Stimulated activated CD8-positive, alpha-beta memory T cell treated with anti-CD3 and anti-CD28 coated beads, Interleukin-2, amount 100 ng/mL, for 48 hours (primary cell): ENCODE measurements around the gene FZD8.

Source experiments
- DNase-seq, 2 donors: peaks; one replicate each; pipeline ENCODE4 v3.0.0-alpha.2; 2020; ENCODE audit warnings: low read depth in 2 of 2

Gene FZD8

DNA sequence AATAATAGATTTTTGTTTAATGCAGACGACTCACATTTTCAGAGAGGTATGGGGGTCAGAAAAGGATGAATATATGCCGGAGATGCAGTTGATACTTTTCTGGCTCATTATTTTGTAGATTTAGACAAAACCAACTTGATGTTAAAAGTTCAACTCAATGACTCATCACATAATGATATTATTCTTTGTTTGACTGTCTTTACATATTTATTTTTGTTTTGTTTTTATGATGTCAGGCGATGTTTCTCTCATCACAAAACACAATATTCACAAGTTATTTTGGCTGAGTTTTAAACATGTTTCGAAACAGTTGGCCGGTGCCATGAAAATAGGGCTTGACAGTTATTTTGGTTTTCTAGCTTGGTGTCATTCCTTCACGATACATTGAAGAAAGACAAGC, 35.7 kb downstream of the FZD8 start:
- no peak for DNase-seq

GRCh38 chr10:35605191-35605590, 36.9 kb downstream of the FZD8 start, which contains the start of gene GJD4:
Gene GJD4, plus strand, starts transcription at chr10:35605341. Its CDS starts 227 bp downstream, at chr10:35605568.
- no peak for DNase-seq

- DNase-seq, result no peak
Measured at GRCh38 chr10:35600193-35600592, 41.9 kb downstream of the FZD8 start.

- DNase-seq, result no peak
Measured at GRCh38 chr10:35598379-35598778, 43.7 kb downstream of the FZD8 start.

DNA sequence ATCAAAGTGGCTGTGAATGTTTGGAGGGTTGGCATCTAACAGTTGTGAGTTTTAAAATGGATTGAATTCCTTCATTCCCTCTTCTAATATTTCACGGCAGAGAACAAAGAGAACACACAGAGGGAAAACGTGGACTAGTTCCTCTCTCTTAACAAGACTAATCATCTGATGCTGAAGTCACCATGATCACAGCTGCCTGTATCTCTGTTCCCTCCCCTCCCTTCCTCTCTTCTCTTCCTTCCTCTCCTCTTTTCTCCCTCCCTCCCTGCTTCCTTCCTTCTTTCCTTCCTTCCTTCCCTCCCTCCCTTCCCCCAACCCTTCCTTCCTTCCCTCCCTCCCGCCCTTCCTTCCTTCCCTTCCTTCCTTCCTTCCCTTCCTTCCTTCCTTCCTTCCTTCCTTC, 47.0 kb downstream of the FZD8 start:
- DNase-seq, result no peak

DNA sequence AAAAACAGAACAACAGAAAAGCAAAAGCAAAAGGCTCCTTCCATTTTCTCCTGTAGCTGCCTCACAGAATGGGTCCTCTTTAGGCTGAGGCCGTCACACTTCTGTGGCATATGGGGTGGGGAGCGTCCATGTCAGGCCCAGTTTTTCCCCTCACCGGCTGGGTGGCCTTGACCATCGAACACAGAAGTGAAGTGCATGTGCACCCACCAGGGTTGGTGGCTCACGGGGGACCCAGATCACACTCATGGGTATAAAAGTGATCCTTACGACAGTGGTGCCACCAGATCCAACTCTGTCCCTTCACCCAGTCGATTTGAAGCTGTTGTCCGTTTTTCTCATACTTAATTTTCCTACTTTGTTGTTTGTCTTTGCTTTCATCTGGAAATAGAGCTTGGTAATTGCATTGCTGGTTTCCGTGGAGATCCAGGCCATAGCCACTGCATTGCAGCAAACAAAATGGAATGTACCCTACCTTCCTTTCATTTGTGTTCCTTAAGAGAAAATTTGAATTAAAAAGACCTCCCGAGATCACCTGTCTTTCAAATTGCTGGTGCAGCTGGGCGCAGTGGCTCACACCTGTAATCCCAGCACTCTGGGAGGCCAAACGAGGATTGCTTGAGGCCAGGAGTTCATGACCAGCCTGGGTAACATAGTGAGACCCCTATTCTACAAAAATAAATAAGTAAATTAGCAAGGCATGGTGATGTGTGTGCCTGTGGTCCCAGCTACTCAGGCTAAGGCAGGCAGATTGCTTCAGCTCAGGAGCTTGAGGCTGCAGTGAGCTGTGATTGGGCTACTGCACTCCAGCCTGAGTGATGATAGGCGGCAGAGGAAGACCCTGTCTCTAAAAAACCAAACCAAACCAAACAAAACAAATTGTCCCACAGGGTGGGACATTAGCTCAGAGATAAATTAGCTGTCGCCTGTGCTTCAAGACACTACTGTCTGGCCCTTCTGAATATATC, 47.7 kb downstream of the FZD8 start:
- DNase-seq, result no peak

DNA sequence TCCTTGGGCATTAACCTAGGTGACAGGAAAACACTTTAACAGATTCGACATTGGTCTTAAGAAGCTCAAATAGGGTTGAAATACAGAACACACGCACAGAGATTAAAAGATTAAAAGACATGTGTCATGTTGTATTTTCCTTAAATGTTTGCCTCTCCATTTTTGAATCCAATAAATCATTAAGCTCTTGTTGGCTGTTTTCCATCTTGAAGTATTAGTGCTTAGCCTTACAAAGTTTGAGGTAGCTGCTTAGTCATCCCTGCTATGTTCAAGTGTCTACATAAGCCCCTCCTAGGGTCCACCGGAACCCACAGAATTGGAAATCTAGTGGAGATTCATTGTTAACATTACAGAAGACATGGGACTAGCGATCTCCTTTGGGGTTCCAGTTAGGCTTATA, 49.7 kb downstream of the FZD8 start:
- DNase-seq, result no peak

DNA sequence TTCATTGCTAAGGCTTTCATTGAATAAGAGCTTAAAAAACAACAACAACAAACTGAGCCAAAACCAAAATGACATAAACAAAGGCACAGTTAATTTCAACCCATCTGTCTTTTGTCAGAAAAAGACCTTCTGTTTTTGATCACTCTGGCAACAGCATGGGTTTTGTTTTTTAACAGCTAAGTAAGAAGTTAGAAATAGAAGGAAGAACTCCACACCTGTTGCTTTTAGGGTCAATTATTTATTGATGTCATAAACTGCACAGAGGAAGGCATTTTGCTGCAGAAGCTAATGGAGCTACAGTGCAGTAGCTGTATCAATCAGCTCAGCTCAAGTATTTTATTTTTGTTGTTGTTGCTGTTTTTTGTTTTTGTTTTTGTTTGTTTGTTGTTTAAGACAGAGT, 53.3 kb downstream of the FZD8 start:
- no peak for DNase-seq
